ENCODE measurements around the gene CD47.

DNA sequence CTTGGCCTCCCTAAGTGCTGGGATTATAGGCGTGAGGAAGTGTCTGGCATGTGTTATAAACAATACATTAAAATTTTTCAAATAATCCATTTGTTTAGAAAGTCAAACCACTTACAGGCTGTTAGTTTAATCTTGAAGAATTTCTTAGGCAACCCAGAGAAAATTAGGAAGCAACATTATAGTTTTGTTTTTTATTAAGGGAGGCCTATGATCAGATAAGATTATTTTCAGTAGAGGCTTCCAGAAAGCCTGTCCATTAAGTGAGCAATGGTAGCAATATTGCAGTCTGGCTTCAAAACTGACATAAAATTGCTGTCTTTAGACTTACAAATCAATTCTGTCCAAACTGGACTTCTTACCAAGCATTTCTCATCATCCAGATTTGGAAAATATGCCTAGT, 49.6 kb downstream of the CD47 start:
- TF ChIP-seq, protein P1, sequence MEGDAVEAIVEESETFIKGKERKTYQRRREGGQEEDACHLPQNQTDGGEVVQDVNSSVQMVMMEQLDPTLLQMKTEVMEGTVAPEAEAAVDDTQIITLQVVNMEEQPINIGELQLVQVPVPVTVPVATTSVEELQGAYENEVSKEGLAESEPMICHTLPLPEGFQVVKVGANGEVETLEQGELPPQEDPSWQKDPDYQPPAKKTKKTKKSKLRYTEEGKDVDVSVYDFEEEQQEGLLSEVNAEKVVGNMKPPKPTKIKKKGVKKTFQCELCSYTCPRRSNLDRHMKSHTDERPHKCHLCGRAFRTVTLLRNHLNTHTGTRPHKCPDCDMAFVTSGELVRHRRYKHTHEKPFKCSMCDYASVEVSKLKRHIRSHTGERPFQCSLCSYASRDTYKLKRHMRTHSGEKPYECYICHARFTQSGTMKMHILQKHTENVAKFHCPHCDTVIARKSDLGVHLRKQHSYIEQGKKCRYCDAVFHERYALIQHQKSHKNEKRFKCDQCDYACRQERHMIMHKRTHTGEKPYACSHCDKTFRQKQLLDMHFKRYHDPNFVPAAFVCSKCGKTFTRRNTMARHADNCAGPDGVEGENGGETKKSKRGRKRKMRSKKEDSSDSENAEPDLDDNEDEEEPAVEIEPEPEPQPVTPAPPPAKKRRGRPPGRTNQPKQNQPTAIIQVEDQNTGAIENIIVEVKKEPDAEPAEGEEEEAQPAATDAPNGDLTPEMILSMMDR (IDR thresholded peaks at IDR 0.05), result no peak
- no peak for TF ChIP-seq POLR2A (IDR thresholded peaks at IDR 0.05)
